ES-I3 (cell line): ENCODE measurements around the gene GPR33.
"Not testable (repeated sequence)": the region's sequence is repeated elsewhere in the genome, so short reads cannot be mapped to it uniquely, and the experiment has no call there.

Experiments used
- H3K36me3 ChIP-seq: 2 replicates; pipeline ENCODE4 v1.6.1; 2013; ENCODE audit warnings: mild to moderate bottlenecking, low read length, control low read depth, moderate library complexity; ENCODE audit not compliant: insufficient read depth
- H3K4me1 ChIP-seq: 2 replicates; pipeline ENCODE4 v1.6.1; 2013; ENCODE audit warnings: mild to moderate bottlenecking, control low read depth, low read length; ENCODE audit not compliant: insufficient read depth
- H3K9ac ChIP-seq: 2 replicates; pipeline ENCODE4 v1.6.1; 2013; ENCODE audit warnings: low read depth, mild to moderate bottlenecking, low read length, moderate library complexity
- H3K9me3 ChIP-seq: 2 replicates; pipeline ENCODE4 v1.6.1; 2013; ENCODE audit warnings: mild to moderate bottlenecking, low read length, moderate library complexity; ENCODE audit not compliant: control insufficient read depth, insufficient read depth

Gene GPR33

GRCh38 chr14:31441273-31442111, 46.3 kb downstream of the GPR33 start:
- Histone ChIP-seq H3K9me3 (no peaks in the 10 kb centered on the region; the same call in 1 of the 2 replicates), H3K36me3 (no peaks in the 10 kb centered on the region), H3K9ac (no peak overlapping the region), H3K4me1 (no peaks in the 10 kb centered on the region)

GRCh38 chr14:31440280-31440679, 47.6 kb downstream of the GPR33 start:
- no peaks in the 10 kb centered on the region for H3K4me1 ChIP-seq
- H3K9me3 ChIP-seq: no peaks in the 10 kb centered on the region; the same call in 1 of the 2 replicates
- no peak overlapping the region for H3K9ac ChIP-seq
- no peaks in the 10 kb centered on the region for H3K36me3 ChIP-seq

GRCh38 chr14:31439561-31439960, 48.3 kb downstream of the GPR33 start:
- Histone ChIP-seq H3K4me1 (no peaks in the 10 kb centered on the region), H3K36me3 (no peaks in the 10 kb centered on the region), H3K9ac (no peak overlapping the region), H3K9me3 (no peaks in the 10 kb centered on the region; the same call in 1 of the 2 replicates)

GRCh38 chr14:31437045-31437691, 50.7 kb downstream of the GPR33 start:
- H3K4me1 ChIP-seq, H3K9ac ChIP-seq, H3K36me3 ChIP-seq, H3K9me3 ChIP-seq: not testable (repeated sequence)

- Histone ChIP-seq H3K36me3 (no peaks in the 10 kb centered on the region), H3K9me3 (no peaks in the 10 kb centered on the region; the same call in 1 of the 2 replicates), H3K4me1 (no peaks in the 10 kb centered on the region), H3K9ac (no peak overlapping the region)
These were observed 52.6 kb downstream of the GPR33 start for GRCh38 chr14:31435276-31435675.
